ENCODE data around the gene SKIDA1. TPM values are rescaled to one million over a fixed set of nuclear protein-coding genes. Genes with fewer than 3 reads are reported as not detected.

The SKIDA1 gene
- total RNA-seq, 1 experiment from 2014 or later: 4.4 TPM

GRCh38 chr10:21513405-21513788, 12.1 kb downstream of the SKIDA1 start:
- Histone ChIP-seq H3K9me3 (ENCODE audit: low read depth, low read length, poor library complexity, severe bottlenecking) (no peaks in the 10 kb centered on the region), H3K4me3 (ENCODE audit: low read depth, low read length, poor library complexity, severe bottlenecking) (peak overlapping the region; percentile 0), H3K36me3 (ENCODE audit: insufficient read depth, low read length, poor library complexity, severe bottlenecking) (no peaks in the 10 kb centered on the region), H3K27ac (ENCODE audit: low read depth, low read length, poor library complexity, severe bottlenecking) (no peak overlapping the region), H3K27me3 (replicated peaks; ENCODE audit: insufficient read depth, low read depth, low read length, poor library complexity) (no peaks in the 10 kb centered on the region), H3K4me1 (ENCODE audit: insufficient read depth, low read length, poor library complexity, severe bottlenecking) (peaks cover 24% of the 10 kb centered on the region)
- intact Hi-C loops (cut with micrococcal nuclease; ENCODE audit: unreplicated experiment): no loop called here
- BruUV-seq (replicated peaks): no TSS peak
- ChIA-PET POLR2A (ENCODE audit: low non-redundant PET) (no interaction called here), CTCF (no interaction called here)
- no peak for TF ChIP-seq EZH2 (IDR thresholded peaks at IDR 0.05; ENCODE audit: borderline replicate concordance, low read depth, low read length, poor library complexity, severe bottlenecking)
- TF ChIP-seq, protein P1, sequence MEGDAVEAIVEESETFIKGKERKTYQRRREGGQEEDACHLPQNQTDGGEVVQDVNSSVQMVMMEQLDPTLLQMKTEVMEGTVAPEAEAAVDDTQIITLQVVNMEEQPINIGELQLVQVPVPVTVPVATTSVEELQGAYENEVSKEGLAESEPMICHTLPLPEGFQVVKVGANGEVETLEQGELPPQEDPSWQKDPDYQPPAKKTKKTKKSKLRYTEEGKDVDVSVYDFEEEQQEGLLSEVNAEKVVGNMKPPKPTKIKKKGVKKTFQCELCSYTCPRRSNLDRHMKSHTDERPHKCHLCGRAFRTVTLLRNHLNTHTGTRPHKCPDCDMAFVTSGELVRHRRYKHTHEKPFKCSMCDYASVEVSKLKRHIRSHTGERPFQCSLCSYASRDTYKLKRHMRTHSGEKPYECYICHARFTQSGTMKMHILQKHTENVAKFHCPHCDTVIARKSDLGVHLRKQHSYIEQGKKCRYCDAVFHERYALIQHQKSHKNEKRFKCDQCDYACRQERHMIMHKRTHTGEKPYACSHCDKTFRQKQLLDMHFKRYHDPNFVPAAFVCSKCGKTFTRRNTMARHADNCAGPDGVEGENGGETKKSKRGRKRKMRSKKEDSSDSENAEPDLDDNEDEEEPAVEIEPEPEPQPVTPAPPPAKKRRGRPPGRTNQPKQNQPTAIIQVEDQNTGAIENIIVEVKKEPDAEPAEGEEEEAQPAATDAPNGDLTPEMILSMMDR (conservative IDR thresholded peaks at IDR 0.05; ENCODE audit: low read depth, low read length): no peak
- DNase-seq (ENCODE audit: low spot score): no peak

GRCh38 chr10:21512573-21513404, 12.7 kb downstream of the SKIDA1 start:
- Histone ChIP-seq H3K36me3 (ENCODE audit: insufficient read depth, low read length, poor library complexity, severe bottlenecking) (no peaks in the 10 kb centered on the region), H3K4me1 (ENCODE audit: insufficient read depth, low read length, poor library complexity, severe bottlenecking) (peaks cover 24% of the 10 kb centered on the region), H3K27ac (ENCODE audit: low read depth, low read length, poor library complexity, severe bottlenecking) (no peak overlapping the region), H3K27me3 (replicated peaks; ENCODE audit: insufficient read depth, low read depth, low read length, poor library complexity) (no peaks in the 10 kb centered on the region), H3K9me3 (ENCODE audit: low read depth, low read length, poor library complexity, severe bottlenecking) (no peaks in the 10 kb centered on the region), H3K4me3 (ENCODE audit: low read depth, low read length, poor library complexity, severe bottlenecking) (peak overlapping the region; percentile 0)
- ChIA-PET CTCF (no interaction called here), POLR2A (ENCODE audit: low non-redundant PET) (interaction anchor here (0.6 kb wide), 1 partner anchor 804 kb away, joined by 3 read pairs; no protein-coding TSS in a partner anchor)
- no peak for DNase-seq (ENCODE audit: low spot score)
- no TSS peak for BruUV-seq (replicated peaks)
- intact Hi-C loops (cut with micrococcal nuclease; ENCODE audit: unreplicated experiment): no loop called here
- no peak for TF ChIP-seq EZH2 (IDR thresholded peaks at IDR 0.05; ENCODE audit: borderline replicate concordance, low read depth, low read length, poor library complexity, severe bottlenecking)
- TF ChIP-seq, protein P1 (conservative IDR thresholded peaks at IDR 0.05; ENCODE audit: low read depth, low read length): no peak

DNA sequence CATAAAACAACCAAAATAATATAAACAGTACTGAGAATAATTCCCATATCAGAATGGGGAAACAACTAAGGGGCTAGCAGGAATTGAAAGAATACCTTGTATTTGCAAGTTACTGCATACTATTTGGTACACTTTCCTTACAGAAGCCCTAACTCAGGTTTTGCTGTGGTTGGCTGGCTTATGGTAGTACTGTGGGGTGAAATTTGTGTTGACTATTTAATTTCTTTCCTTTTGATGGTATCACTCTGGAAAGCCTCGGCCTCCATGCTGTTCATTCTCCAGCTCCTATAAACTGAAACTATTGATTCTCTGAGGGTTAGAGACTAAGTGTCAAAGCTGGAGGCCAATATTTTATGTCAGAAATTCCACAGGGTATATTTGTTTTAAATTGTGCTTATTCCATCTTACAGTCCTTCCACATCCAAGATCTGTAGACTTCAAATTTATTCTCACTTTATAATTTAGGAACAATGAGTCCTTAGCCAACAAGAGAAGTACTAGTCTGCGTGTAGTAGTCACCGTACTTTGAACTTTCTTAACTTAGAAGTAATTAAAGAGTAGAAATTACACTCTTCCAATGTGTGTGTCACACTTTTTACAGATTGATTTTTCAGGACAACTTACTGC, 13.4 kb downstream of the SKIDA1 start:
- CTCF ChIA-PET: no interaction called here
- H3K36me3 ChIP-seq (ENCODE audit: insufficient read depth, low read length, poor library complexity, severe bottlenecking): no peaks in the 10 kb centered on the region
- H3K4me3 ChIP-seq (ENCODE audit: low read depth, low read length, poor library complexity, severe bottlenecking): no peak overlapping the region
- no peaks in the 10 kb centered on the region for H3K9me3 ChIP-seq (ENCODE audit: low read depth, low read length, poor library complexity, severe bottlenecking)
- intact Hi-C loops (cut with micrococcal nuclease; ENCODE audit: unreplicated experiment): no loop called here
- no peak for DNase-seq (ENCODE audit: low spot score)
- TF ChIP-seq, protein P1 (conservative IDR thresholded peaks at IDR 0.05; ENCODE audit: low read depth, low read length): no peak
- no peak for TF ChIP-seq EZH2 (IDR thresholded peaks at IDR 0.05; ENCODE audit: borderline replicate concordance, low read depth, low read length, poor library complexity, severe bottlenecking)
- no peaks in the 10 kb centered on the region for H3K27me3 ChIP-seq (replicated peaks; ENCODE audit: insufficient read depth, low read depth, low read length, poor library complexity)
- POLR2A ChIA-PET (ENCODE audit: low non-redundant PET): interaction anchor here (0.6 kb wide), 1 partner anchor 804 kb away, joined by 3 read pairs; no protein-coding TSS in a partner anchor
- peaks cover 24% of the 10 kb centered on the region for H3K4me1 ChIP-seq (ENCODE audit: insufficient read depth, low read length, poor library complexity, severe bottlenecking)
- H3K27ac ChIP-seq (ENCODE audit: low read depth, low read length, poor library complexity, severe bottlenecking): no peak overlapping the region
- BruUV-seq (replicated peaks): no TSS peak
